GM18951 (cell line): ENCODE data around the gene AGAP3.

Experiments
- POLR2A ChIP-seq: IDR thresholded peaks from 4 replicates; pipeline ENCODE4 v1.6.1; 2011; ENCODE audit warnings: mild to moderate bottlenecking; ENCODE audit not compliant: insufficient read length, insufficient read depth; ENCODE audit errors: extremely low read depth
- in situ Hi-C: fragments of 300-500 bp; cut with MboI; formaldehyde crosslinking; loops from one replicate; pipeline ENCODE4 v1.12.0; 2022; ENCODE audit warnings: low sequenced_read_pairs, mixed read lengths, inconsistent platforms; ENCODE audit not compliant: unreplicated experiment

Gene AGAP3

GRCh38 chr7:151091431-151091830 lies 5.2 kb downstream of the AGAP3 start:
- in situ Hi-C loops = no loop called here
- TF ChIP-seq POLR2A = no peak

GRCh38 chr7:151091988-151092387 lies 5.7 kb downstream of the AGAP3 start:
- in situ Hi-C loops = no loop called here
- TF ChIP-seq POLR2A = no peak

- no peak for TF ChIP-seq POLR2A
- in situ Hi-C loops = no loop called here
Observed at GRCh38 chr7:151093748-151094147, 7.5 kb downstream of the AGAP3 start.

- no peak for TF ChIP-seq POLR2A
- in situ Hi-C loops = no loop called here
Observed at GRCh38 chr7:151094675-151095074, 8.4 kb downstream of the AGAP3 start.

- in situ Hi-C loops = no loop called here
- TF ChIP-seq POLR2A = no peak
Observed at GRCh38 chr7:151095123-151095797, 9.0 kb downstream of the AGAP3 start.

GRCh38 chr7:151095828-151096475 lies 9.7 kb downstream of the AGAP3 start:
- in situ Hi-C loops = no loop called here
- no peak for TF ChIP-seq POLR2A

GRCh38 chr7:151099486-151100211 lies 13.4 kb downstream of the AGAP3 start:
- TF ChIP-seq POLR2A = no peak
- in situ Hi-C loops = no loop called here

GRCh38 chr7:151100921-151101320 lies 14.6 kb downstream of the AGAP3 start:
- in situ Hi-C loops = no loop called here
- no peak for TF ChIP-seq POLR2A

GRCh38 chr7:151101621-151102396 lies 15.5 kb downstream of the AGAP3 start:
- no peak for TF ChIP-seq POLR2A
- in situ Hi-C loops = no loop called here

- no peak for TF ChIP-seq POLR2A
- in situ Hi-C loops = no loop called here
Observed at GRCh38 chr7:151102991-151103390, 16.7 kb downstream of the AGAP3 start.

GRCh38 chr7:151103973-151104372 lies 17.7 kb downstream of the AGAP3 start:
- no peak for TF ChIP-seq POLR2A
- in situ Hi-C loops = no loop called here

- in situ Hi-C loops = no loop called here
Observed at GRCh38 chr7:151104411-151105235, 18.3 kb downstream of the AGAP3 start.

More at GRCh38 chr7:151104411-151105235, 18.3 kb downstream of the AGAP3 start:
- TF ChIP-seq POLR2A = no peak
